K562 (cell line): ENCODE results near the gene DTYMK. TPM values are rescaled to one million over a fixed set of nuclear protein-coding genes. Genes with fewer than 3 reads are reported as not detected.

ENCODE experiments used
- ATAC-seq: fragments of 200-7000 bp; cut with Tn5 transposase; 3 replicates; pipeline ENCODE4 v1.9.1; 2020; ENCODE audit warnings: moderate library complexity
- BruUV-seq: library from RNA; stranded (reverse); fragments of 400-500 nt; replicated peaks from 2 replicates; lab custom pipeline; 2021; lab: Mats Ljungman, UMichigan
- CTCF ChIA-PET: fragments of 300-600 bp; formaldehyde crosslinking; extraction: SDS; loops from one replicate; lab custom pipeline; 2021; ENCODE audit warnings: low intra/inter-chr PET ratio; lab: Yijun Ruan, JAX
- POLR2A ChIA-PET: fragments of 300-600, 350-650 bp; sonication (Branson Sonifier 250); formaldehyde crosslinking; extraction: SDS; loops from one replicate; lab custom pipeline; 2021; ENCODE audit warnings: antibody characterized with exemption, inconsistent platforms; lab: Yijun Ruan, JAX
- DNase-seq, 4 experiments: peaks; one replicate each; pipeline versions ENCODE4 v3.0.0 to v3.0.0-alpha.2; 2011 to 2018; ENCODE audit warnings: low spot score in 3 of 4, mixed read lengths in 3 of 4; ENCODE audit errors: extremely low read depth in 1 of 4
- FAIRE-seq: peaks from 2 replicates; lab custom pipeline; 2011; peaks lifted over from hg19 to GRCh38; lab: Jason Lieb, UNC
- H2AFZ ChIP-seq: 2 replicates; pipeline ENCODE4 v1.6.0; 2011; ENCODE audit warnings: low read depth, low read length, control low read depth, inconsistent platforms
- H3K27ac ChIP-seq: fragments of 200-600 bp; 3 replicates; pipeline ENCODE4 v1.8.0; 2011; ENCODE audit warnings: low read depth, mild to moderate bottlenecking, control low read depth, inconsistent platforms, low read length, moderate library complexity, mixed read lengths; ENCODE audit errors: extremely low read depth
- H3K27me3 ChIP-seq, 2 experiments: fragments of 300-600 bp in 1 of 2; 2 replicates in 1 of 2; 3 replicates in 1 of 2; pipeline versions ENCODE4 v1.6.0 to v1.8.0; 2011; ENCODE audit warnings: inconsistent platforms in 2 of 2, low read length in 2 of 2, mild to moderate bottlenecking in 1 of 2, mixed read lengths in 1 of 2, moderate library complexity in 1 of 2; ENCODE audit not compliant: control insufficient read depth in 2 of 2, insufficient read depth in 2 of 2
- H3K36me3 ChIP-seq: fragments of 300-600 bp; 3 replicates; pipeline ENCODE4 v1.8.0; 2011; ENCODE audit warnings: mild to moderate bottlenecking, low read length, inconsistent platforms; ENCODE audit not compliant: control insufficient read depth, insufficient read depth
- H3K4me1 ChIP-seq, 2 experiments: fragments of 200-600 bp in 1 of 2; replicated peaks in 1 of 2; 2 replicates in 1 of 2; 3 replicates in 1 of 2; pipeline versions ENCODE4 v1.5.1 to v1.8.0; 2011; ENCODE audit warnings: inconsistent platforms in 2 of 2, low read length in 2 of 2, mild to moderate bottlenecking in 1 of 2, mixed read lengths in 1 of 2, moderate library complexity in 1 of 2; ENCODE audit not compliant: control insufficient read depth in 2 of 2, insufficient read depth in 2 of 2
- H3K4me2 ChIP-seq: 2 replicates; pipeline ENCODE4 v1.6.1; 2011; ENCODE audit warnings: low read length, control low read depth, inconsistent platforms, mixed read lengths; ENCODE audit not compliant: insufficient read depth
- H3K4me3 ChIP-seq: fragments of 200-600 bp; sonication (generic), shearing (Covaris generic); 2 replicates; pipeline ENCODE4 v1.5.1; 2016; ENCODE audit warnings: control low read depth, inconsistent platforms
- H3K79me2 ChIP-seq: fragments of 200-600 bp; 3 replicates; pipeline ENCODE4 v1.8.0; 2011; ENCODE audit warnings: low read length, inconsistent platforms; ENCODE audit not compliant: control insufficient read depth, insufficient read depth
- H3K9ac ChIP-seq, 2 experiments: 2 replicates each; pipeline versions ENCODE4 v1.6.0 to v1.6.1; 2011; ENCODE audit warnings: low read depth in 2 of 2, low read length in 2 of 2, control low read depth in 1 of 2, inconsistent platforms in 1 of 2, mild to moderate bottlenecking in 1 of 2, mixed read lengths in 1 of 2; ENCODE audit not compliant: insufficient read depth in 1 of 2
- H3K9me1 ChIP-seq: one replicate; pipeline ENCODE4 v1.6.0; 2011; ENCODE audit warnings: inconsistent platforms, mild to moderate bottlenecking, low read length, moderate library complexity; ENCODE audit not compliant: control insufficient read depth, insufficient read depth
- H3K9me3 ChIP-seq: replicated peaks from 2 replicates; pipeline ENCODE4 v1.5.1; 2011; ENCODE audit warnings: low read depth, low read length, inconsistent platforms; ENCODE audit not compliant: control insufficient read depth, insufficient read depth
- H4K20me1 ChIP-seq: replicated peaks from 2 replicates; pipeline ENCODE4 v1.6.1; 2011; ENCODE audit warnings: low read length, inconsistent platforms, mixed read lengths; ENCODE audit not compliant: control insufficient read depth, insufficient read depth
- CEBPB ChIP-seq: fragments of 450-650 bp; IDR thresholded peaks from 2 replicates; pipeline ENCODE4 v1.6.1; 2016; ENCODE audit warnings: missing genetic modification characterization, missing compliant biosample characterization
- KLF10 ChIP-seq: fragments of 250-450 bp; sonication (Bioruptor Pico); IDR thresholded peaks from 2 replicates; pipeline ENCODE4 v1.6.1; 2021; ENCODE audit warnings: matching md5 sums
- NR2C2 ChIP-seq, 2 experiments: fragments of 200-800 bp in 1 of 2; sonication (Bioruptor generic) in 1 of 2; sonication (generic) in 1 of 2; formaldehyde crosslinking in 1 of 2; IDR thresholded peaks; 2 replicates each; pipeline versions ENCODE4 v1.6.1 to v1.8.0; 2016 to 2022; ENCODE audit warnings: mild to moderate bottlenecking in 1 of 2, missing compliant biosample characterization in 1 of 2, missing genetic modification characterization in 1 of 2, missing genetic modification reagents in 1 of 2
- PHF8 ChIP-seq: fragments of 200-600 bp; sonication (generic); IDR thresholded peaks from 2 replicates; pipeline ENCODE4 v1.6.1; 2012; ENCODE audit warnings: mixed run types, mild to moderate bottlenecking, inconsistent platforms, low read length, moderate library complexity, borderline replicate concordance
- RBFOX2 ChIP-seq: fragments of 200-400 bp; formaldehyde crosslinking; IDR thresholded peaks from 2 replicates; pipeline ENCODE4 v1.6.1; 2017; ENCODE audit warnings: low read depth, mild to moderate bottlenecking, low read length, moderate library complexity
- UBTF ChIP-seq, 2 experiments: IDR thresholded peaks; 2 replicates each; pipeline ENCODE4 v1.6.1; 2012; ENCODE audit warnings: improper control_type of control experiment in 2 of 2, low read depth in 2 of 2, low read length in 2 of 2, borderline replicate concordance in 1 of 2
- WGBS: fragments of 100-300 bp; shearing (Covaris generic); methylation state at CpG from one replicate; pipeline ENCODE4 v1.1.6; 2016; ENCODE audit warnings: low coverage, mixed read lengths; ENCODE audit not compliant: insufficient coverage; ENCODE audit errors: missing lambda C conversion rate; 5-methylcytosine and 5-hydroxymethylcytosine counted together
- in situ Hi-C: fragments of 300-500 bp; cut with MboI; formaldehyde crosslinking; loops from 4 replicates; pipeline ENCODE4 v1.15.0; 2018; ENCODE audit warnings: inconsistent platforms, mixed read lengths
- intact Hi-C: fragments of 100-400 bp; cut with micrococcal nuclease; formaldehyde crosslinking; loops from 2 replicates; pipeline ENCODE4 v1.14.2; 2022
- polyA plus RNA-seq, 8 experiments: library from polyadenylated mRNA; depleted of rRNA in 4 of 8; stranded (reverse) in 5 of 8; unstranded in 3 of 8; fragments of >200 nt; fragmentation: Nextera tagmentation in 2 of 8; fragmentation: Illumina TruSeq in 1 of 8; extraction: Ambion mirVana in 2 of 8; extraction: Trizol in 1 of 8; gene quantifications; 2 replicates each; pipeline versions ENCODE4 v1.2.1 to v1.2.3, GENCODE V29; 2011 to 2014; ENCODE audit warnings: inconsistent platforms in 1 of 8, missing spikeins in 1 of 8
- total RNA-seq, 7 experiments: library from RNA; depleted of rRNA in 6 of 7; stranded (reverse); fragments of >200 nt in 6 of 7; fragmentation: Illumina TruSeq in 2 of 7; extraction: Trizol in 2 of 7; gene quantifications; 2 replicates each; pipeline versions ENCODE4 v1.2.1 to v1.2.3, GENCODE V29; 2011 to 2021; ENCODE audit warnings: low replicate concordance in 1 of 7

Gene DTYMK
- total and polyA plus RNA-seq, 9 of the 15 experiments (the other 6 are each of a cell fraction or from before 2014, with no cell fraction given) = 8.2 to 85.0 (median 47.9) TPM

- Histone ChIP-seq H3K27ac (no peak overlapping the region), H3K9me1 (no peaks in the 10 kb centered on the region), H4K20me1 (no peaks in the 10 kb centered on the region), H3K4me1 (peaks cover 7 to 21% of the 10 kb centered on the region in 2 experiments; a peak in 3 of 5 replicates), H3K36me3 (peaks cover 31% of the 10 kb centered on the region; the same call in 2 of the 3 replicates), H3K79me2 (peaks cover 83% of the 10 kb centered on the region), H3K27me3 (no peaks in the 10 kb centered on the region), H3K4me2 (peak overlapping the region; percentile 86; the same call in 1 of the 2 replicates), H3K4me3 (no peak overlapping the region), H3K9me3 (no peaks in the 10 kb centered on the region; the same call in 1 of the 2 replicates), H3K9ac (peak overlapping the region in 1 of 2 experiments; percentile 79; a peak in 2 of 4 replicates), H2AFZ (no peak overlapping the region)
- FAIRE-seq (no peak), ATAC-seq (no peak), DNase-seq (no peak)
- in situ Hi-C loops (no loop called here), intact Hi-C loops (no loop called here)
- BruUV-seq = no TSS peak
- 93% methylated on average over 8 of the region's 14 CpGs for WGBS
- POLR2A ChIA-PET = interaction anchor here (1.2 to 2.1 kb wide), 2 partner anchors 9 to 11 kb away, joined by 4 to 14 read pairs; no protein-coding TSS in a partner anchor
- CTCF ChIA-PET = no interaction called here
- TF ChIP-seq CEBPB (no peak), RBFOX2 (peak; percentile 54; the same call in 1 of the 2 replicates)
These were observed 47.7 kb downstream of the DTYMK start for GRCh38 chr2:241638940-241639339.

GRCh38 chr2:241637795-241638660 lies 48.6 kb downstream of the DTYMK start:
- POLR2A ChIA-PET = interaction anchor here (0.7 to 2.1 kb wide), 7 partner anchors 9 to 71 kb away, joined by 3 to 14 read pairs (median 4); no protein-coding TSS in a partner anchor
- DNase-seq = peak; percentile 23 to 67 (median 52)
- Histone ChIP-seq H3K4me2 (peak overlapping the region; percentile 86), H3K4me1 (peaks cover 7 to 21% of the 10 kb centered on the region in 2 experiments; a peak in 3 of 5 replicates), H4K20me1 (no peaks in the 10 kb centered on the region), H3K27me3 (no peaks in the 10 kb centered on the region), H3K9me1 (no peaks in the 10 kb centered on the region), H3K4me3 (peak overlapping the region; percentile 87), H3K36me3 (peaks cover 37% of the 10 kb centered on the region; the same call in 2 of the 3 replicates), H3K79me2 (peaks cover 85% of the 10 kb centered on the region), H3K27ac (peak overlapping the region; percentile 100), H3K9me3 (no peaks in the 10 kb centered on the region; the same call in 1 of the 2 replicates), H3K9ac (peak overlapping the region; percentile 96 to 100), H2AFZ (peak overlapping the region; percentile 97; the same call in 1 of the 2 replicates)
- CTCF ChIA-PET = no interaction called here
- ATAC-seq = peak; percentile 29
- intact Hi-C loops = no loop called here
- 3% methylated on average over 16 of the region's 67 CpGs for WGBS
- no peak for FAIRE-seq
- BruUV-seq = TSS peak; percentile 52
- in situ Hi-C loops = no loop called here
- TF ChIP-seq PHF8 (no peak), NR2C2 (CRISPR knock-in tag; IDR thresholded peaks at IDR 0.05) (no peak), NR2C2 (tag; IDR thresholded peaks at IDR 0.05) (peak; percentile 78), UBTF (IDR thresholded peaks at IDR 0.05; ENCODE audit: borderline replicate concordance in 1 of 2, low read depth in 2 of 2, low read length in 2 of 2) (0 out of 4 replicates have a peak, but pooled peaks of 1 of the 2 experiments have one; percentile 39), KLF10 (no peak)
